BLaER1 treated with 17β-estradiol and CSF1 and Interleukin-3, amounts not matched to agents 10 nM and 100 nM (cell line): ENCODE data around the gene RXFP3.

Source experiments
- H3K27ac ChIP-seq, 11 experiments: shearing (Covaris generic); formaldehyde crosslinking; 2 replicates each; pipeline ENCODE4 v1.8.1; 2022
- H3K27me3 ChIP-seq, 11 experiments: shearing (Covaris generic); formaldehyde crosslinking; 2 replicates each; pipeline ENCODE4 v1.8.1; 2022
- H3K36me3 ChIP-seq, 11 experiments: shearing (Covaris generic); formaldehyde crosslinking; 2 replicates each; pipeline ENCODE4 v1.8.1; 2022
- H3K4me1 ChIP-seq, 10 experiments: shearing (Covaris generic); formaldehyde crosslinking; 2 replicates each; pipeline ENCODE4 v1.8.1; 2022
- H3K4me2 ChIP-seq, 11 experiments: shearing (Covaris generic); formaldehyde crosslinking; 2 replicates each; pipeline ENCODE4 v1.8.1; 2022
- H3K4me3 ChIP-seq, 10 experiments: shearing (Covaris generic); formaldehyde crosslinking; 2 replicates each; pipeline ENCODE4 v1.8.1; 2022
- H3K9ac ChIP-seq, 11 experiments: shearing (Covaris generic); formaldehyde crosslinking; 2 replicates each; pipeline ENCODE4 v1.8.1; 2022
- H3K9me3 ChIP-seq, 11 experiments: shearing (Covaris generic); formaldehyde crosslinking; replicated peaks in 1 of 11; 2 replicates each; pipeline ENCODE4 v1.8.1; 2022
- H4K20me1 ChIP-seq, 11 experiments: shearing (Covaris generic); formaldehyde crosslinking; 2 replicates each; pipeline ENCODE4 v1.8.1; 2022
- Cebpa-rat ChIP-seq, 11 experiments: shearing (Covaris generic); IDR thresholded peaks; 2 replicates each; pipeline ENCODE4 v1.8.1; 2022

RXFP3 gene

DNA sequence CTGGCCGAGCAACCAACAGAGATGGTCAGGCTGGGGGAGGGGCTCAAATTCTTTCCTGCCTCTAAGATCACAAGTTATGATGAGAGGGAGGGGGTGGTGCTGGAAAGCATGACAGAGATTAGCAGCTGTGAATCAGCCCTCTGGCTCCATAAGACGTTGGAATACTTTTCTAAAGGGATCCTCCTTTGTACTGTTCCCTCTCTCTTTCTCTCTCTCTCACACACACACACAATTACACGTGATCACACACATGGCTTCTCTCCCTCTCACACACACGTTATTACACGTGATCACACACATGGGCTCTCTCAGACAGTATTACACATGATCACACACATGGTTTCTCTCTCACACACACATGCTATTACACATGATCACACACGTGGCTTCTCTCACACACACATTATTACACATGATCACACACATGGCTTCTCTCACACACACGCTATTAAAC, 48.5 kb downstream of the RXFP3 start, which contains the start of gene SLC45A2:
Gene SLC45A2, minus strand, starts transcription at position 23 of the 454 bp plus-strand sequence. CDS start 110 bp downstream, outside the sequence.
- Histone ChIP-seq H3K4me1 (no peaks in the 10 kb centered on the region), H3K9me3 (peaks cover 0 to 21% (median 15%) of the 10 kb centered on the region in 11 experiments; a peak in 16 of 22 replicates), H3K4me2 (no peak within 1 kb of the TSS), H3K36me3 (peaks cover 27 to 36% (median 31%) of the 10 kb centered on the region in 11 experiments), H3K9ac (no peak within 1 kb of the TSS), H4K20me1 (no peaks in the 10 kb centered on the region), H3K27me3 (no peaks in the 10 kb centered on the region), H3K4me3 (no peak within 1 kb of the TSS), H3K27ac (no peak within 1 kb of the TSS)
- TF ChIP-seq Cebpa-rat (IDR thresholded peaks at IDR 0.05) = no peak

GRCh38 chr5:33985447-33985846, 49.3 kb downstream of the RXFP3 start:
- Histone ChIP-seq H3K4me2 (no peak overlapping the region), H3K4me3 (no peak overlapping the region), H4K20me1 (no peaks in the 10 kb centered on the region), H3K9me3 (peaks cover 0 to 21% (median 15%) of the 10 kb centered on the region in 11 experiments; a peak in 16 of 22 replicates), H3K27ac (no peak overlapping the region), H3K27me3 (no peaks in the 10 kb centered on the region), H3K36me3 (peaks cover 27 to 40% (median 31%) of the 10 kb centered on the region in 11 experiments), H3K4me1 (no peaks in the 10 kb centered on the region), H3K9ac (no peak overlapping the region)
- TF ChIP-seq Cebpa-rat (IDR thresholded peaks at IDR 0.05) = no peak
